Measurements from ENCODE around the gene LLGL1. TPM values are rescaled to one million over a fixed set of nuclear protein-coding genes. Genes with fewer than 3 reads are reported as not detected.

The LLGL1 gene
- polyA plus RNA-seq, 3 donors, result 0.52 to 10.8 (median 0.76) TPM

- peak overlapping the region; percentile 88 to 94 for H3K4me3 Mint-ChIP-seq
- H3K27me3 Mint-ChIP-seq (ENCODE audit: low read depth in 3 of 3), result no peaks in the 10 kb centered on the region
- Histone ChIP-seq H3K79me2 (ENCODE audit: insufficient read depth, low read length) (peaks cover 56% of the 10 kb centered on the region), H3K4me1 (ENCODE audit: control insufficient read depth in 1 of 2, insufficient read depth in 2 of 2, low read length in 2 of 2) (peaks cover 50 to 56% of the 10 kb centered on the region in 2 donors), H3K27ac (ENCODE audit: low read depth in 1 of 2, low read length in 2 of 2) (peak overlapping the region; percentile 95 to 96), H3K9me3 (replicated peaks in 1 of 2; ENCODE audit: control insufficient read depth in 1 of 2, insufficient read depth in 1 of 2, low read length in 2 of 2) (no peaks in the 10 kb centered on the region), H3K36me3 (replicated peaks in 1 of 2; ENCODE audit: control insufficient read depth in 1 of 2, insufficient read depth in 2 of 2, low read length in 2 of 2) (peaks cover 10 to 29% of the 10 kb centered on the region in 2 donors), H4K20me1 (ENCODE audit: insufficient read depth, low read length) (peaks cover 51% of the 10 kb centered on the region), H2AFZ (ENCODE audit: insufficient read depth, low read depth, low read length, poor library complexity, severe bottlenecking) (peak overlapping the region; percentile 73), H3K9ac (ENCODE audit: insufficient read depth, low read length, poor library complexity, severe bottlenecking) (peak overlapping the region; percentile 96), H3K27me3 (ENCODE audit: control insufficient read depth in 2 of 2, insufficient read depth in 2 of 2, low read length in 2 of 2) (no peaks in the 10 kb centered on the region), H3K4me2 (replicated peaks; ENCODE audit: extremely low read depth, low read length, poor library complexity, severe bottlenecking) (peak overlapping the region; percentile 95), H3K4me3 (replicated peaks in 1 of 3; ENCODE audit: low read depth in 2 of 3, low read length in 3 of 3) (peak overlapping the region; percentile 80 to 86 (median 83))
- no peaks in the 10 kb centered on the region for H3K9me3 Mint-ChIP-seq
- intact Hi-C loops (cut with micrococcal nuclease), result loop anchor here (5.0 kb wide), 3 partner anchors 32 to 147 kb away; partner anchors contain the start of genes ATPAF2 (in 1 of the 2) and GID4 (in 1 of the 2)
- TF ChIP-seq, protein P1, sequence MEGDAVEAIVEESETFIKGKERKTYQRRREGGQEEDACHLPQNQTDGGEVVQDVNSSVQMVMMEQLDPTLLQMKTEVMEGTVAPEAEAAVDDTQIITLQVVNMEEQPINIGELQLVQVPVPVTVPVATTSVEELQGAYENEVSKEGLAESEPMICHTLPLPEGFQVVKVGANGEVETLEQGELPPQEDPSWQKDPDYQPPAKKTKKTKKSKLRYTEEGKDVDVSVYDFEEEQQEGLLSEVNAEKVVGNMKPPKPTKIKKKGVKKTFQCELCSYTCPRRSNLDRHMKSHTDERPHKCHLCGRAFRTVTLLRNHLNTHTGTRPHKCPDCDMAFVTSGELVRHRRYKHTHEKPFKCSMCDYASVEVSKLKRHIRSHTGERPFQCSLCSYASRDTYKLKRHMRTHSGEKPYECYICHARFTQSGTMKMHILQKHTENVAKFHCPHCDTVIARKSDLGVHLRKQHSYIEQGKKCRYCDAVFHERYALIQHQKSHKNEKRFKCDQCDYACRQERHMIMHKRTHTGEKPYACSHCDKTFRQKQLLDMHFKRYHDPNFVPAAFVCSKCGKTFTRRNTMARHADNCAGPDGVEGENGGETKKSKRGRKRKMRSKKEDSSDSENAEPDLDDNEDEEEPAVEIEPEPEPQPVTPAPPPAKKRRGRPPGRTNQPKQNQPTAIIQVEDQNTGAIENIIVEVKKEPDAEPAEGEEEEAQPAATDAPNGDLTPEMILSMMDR (IDR thresholded peaks at IDR 0.05), result no peak
- peaks cover 26 to 28% of the 10 kb centered on the region in 2 donors for H3K36me3 Mint-ChIP-seq
- peaks cover 51% of the 10 kb centered on the region for H3K4me1 Mint-ChIP-seq
- WGBS (ENCODE audit: insufficient coverage), result under 1% methylated on average over 92 of the region's 92 CpGs
- DNase-seq, result peak; percentile 81 to 90 (median 85)
- peak overlapping the region; percentile 90 to 99 (median 97) for H3K27ac Mint-ChIP-seq
These were observed 41.0 kb upstream of the LLGL1 start for GRCh38 chr17:18184143-18185031.

DNA sequence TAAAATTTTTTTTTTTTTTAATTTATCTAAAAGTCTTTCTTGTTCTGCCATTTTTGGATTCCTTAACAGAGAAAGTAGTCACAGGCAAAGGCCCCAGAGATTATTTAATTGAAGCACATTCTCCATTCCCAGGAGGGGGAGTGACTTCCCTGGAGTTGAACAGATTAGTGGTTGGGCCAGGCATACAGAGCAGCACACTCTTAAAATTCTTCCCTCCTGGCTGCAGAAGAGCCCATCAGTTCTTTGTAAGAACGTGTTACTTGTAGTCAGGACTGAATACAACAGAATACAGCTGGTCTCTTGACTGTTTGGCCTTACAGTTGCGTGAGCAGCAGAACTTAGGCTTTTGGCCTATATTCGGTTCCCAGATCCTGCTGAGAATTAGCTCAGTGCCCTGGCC lies 40.0 kb upstream of the LLGL1 start:
- Histone ChIP-seq H3K27ac (ENCODE audit: low read depth in 1 of 2, low read length in 2 of 2) (peak overlapping the region in 1 of 2 donors; percentile 96), H3K27me3 (ENCODE audit: control insufficient read depth in 2 of 2, insufficient read depth in 2 of 2, low read length in 2 of 2) (no peaks in the 10 kb centered on the region), H3K4me2 (replicated peaks; ENCODE audit: extremely low read depth, low read length, poor library complexity, severe bottlenecking) (peak overlapping the region; percentile 95), H3K79me2 (ENCODE audit: insufficient read depth, low read length) (peaks cover 66% of the 10 kb centered on the region), H3K9ac (ENCODE audit: insufficient read depth, low read length, poor library complexity, severe bottlenecking) (peak overlapping the region; percentile 96), H3K9me3 (replicated peaks in 1 of 2; ENCODE audit: control insufficient read depth in 1 of 2, insufficient read depth in 1 of 2, low read length in 2 of 2) (no peaks in the 10 kb centered on the region), H2AFZ (ENCODE audit: insufficient read depth, low read depth, low read length, poor library complexity, severe bottlenecking) (no peak overlapping the region), H4K20me1 (ENCODE audit: insufficient read depth, low read length) (peaks cover 61% of the 10 kb centered on the region), H3K36me3 (replicated peaks in 1 of 2; ENCODE audit: control insufficient read depth in 1 of 2, insufficient read depth in 2 of 2, low read length in 2 of 2) (peaks cover 10 to 36% of the 10 kb centered on the region in 2 donors), H3K4me1 (ENCODE audit: control insufficient read depth in 1 of 2, insufficient read depth in 2 of 2, low read length in 2 of 2) (peaks cover 50 to 62% of the 10 kb centered on the region in 2 donors), H3K4me3 (replicated peaks in 1 of 3; ENCODE audit: low read depth in 2 of 3, low read length in 3 of 3) (peak overlapping the region; percentile 80 to 86 (median 83))
- Mint-ChIP-seq H3K27me3 (ENCODE audit: low read depth in 3 of 3) (no peaks in the 10 kb centered on the region), H3K36me3 (peaks cover 30 to 36% of the 10 kb centered on the region in 2 donors), H3K9me3 (no peaks in the 10 kb centered on the region), H3K4me1 (peaks cover 59% of the 10 kb centered on the region), H3K27ac (peak overlapping the region in 6 of 7 donors; percentile 69 to 97 (median 92)), H3K4me3 (peak overlapping the region; percentile 88 to 94)
- TF ChIP-seq, protein P1 (IDR thresholded peaks at IDR 0.05), result no peak
- intact Hi-C loops (cut with micrococcal nuclease), result loop anchor here (5.0 kb wide), 2 partner anchors 33 to 38 kb away; no protein-coding TSS in a partner anchor
- DNase-seq, result no peak
- 64% methylated on average over 2 of the region's 3 CpGs for WGBS (ENCODE audit: insufficient coverage)
